GM13977 (cell line): ENCODE results near the gene OPA1.

Experiments
- DNase-seq: peaks from one replicate; pipeline ENCODE4 v3.0.0; 2012; ENCODE audit warnings: low spot score
- CTCF ChIP-seq: IDR thresholded peaks from 2 replicates; pipeline ENCODE4 v1.5.1; 2012; ENCODE audit warnings: mild to moderate bottlenecking, control low read depth; ENCODE audit not compliant: insufficient read depth; ENCODE audit errors: extremely low read depth, missing control alignments
- in situ Hi-C: fragments of 300-500 bp; cut with MboI; formaldehyde crosslinking; loops from one replicate; pipeline ENCODE4 v1.12.0; 2022; ENCODE audit warnings: low sequenced_read_pairs, low pct_unique_long_range_greater_than_20kb, mixed read lengths, inconsistent platforms; ENCODE audit not compliant: unreplicated experiment

The OPA1 gene

GRCh38 chr3:193744048-193744821 is 151.2 kb downstream of the OPA1 start:
- DNase-seq = no peak
- in situ Hi-C loops = no loop called here
- no peak for TF ChIP-seq CTCF

GRCh38 chr3:193744822-193745684 is 152.0 kb downstream of the OPA1 start:
- no peak for TF ChIP-seq CTCF
- in situ Hi-C loops = no loop called here
- DNase-seq = no peak

- TF ChIP-seq CTCF = no peak
- in situ Hi-C loops = no loop called here
- DNase-seq = no peak
Observed at GRCh38 chr3:193746832-193747231, 153.8 kb downstream of the OPA1 start.
